AG09309 (cell line): ENCODE results near the gene NRF1.
A peak's percentile ranks its signal among the peaks of the same experiment; 100 is the strongest.

Source experiments
- DNase-seq: peaks from one replicate; pipeline ENCODE4 v3.0.0-alpha.2; 2010; ENCODE audit warnings: low read depth
- H3K4me3 ChIP-seq: 2 replicates; pipeline ENCODE4 v1.5.1; 2011; ENCODE audit warnings: mild to moderate bottlenecking, low read depth, low read length, moderate library complexity; ENCODE audit not compliant: control insufficient read depth
- TF ChIP-seq, protein P1 (sequence below): IDR thresholded peaks from 2 replicates; pipeline ENCODE4 v1.5.1; 2011; ENCODE audit warnings: mild to moderate bottlenecking, low read depth, low read length, inconsistent platforms; ENCODE audit not compliant: insufficient read depth, control insufficient read depth; ENCODE audit errors: missing control alignments

NRF1 gene

DNA sequence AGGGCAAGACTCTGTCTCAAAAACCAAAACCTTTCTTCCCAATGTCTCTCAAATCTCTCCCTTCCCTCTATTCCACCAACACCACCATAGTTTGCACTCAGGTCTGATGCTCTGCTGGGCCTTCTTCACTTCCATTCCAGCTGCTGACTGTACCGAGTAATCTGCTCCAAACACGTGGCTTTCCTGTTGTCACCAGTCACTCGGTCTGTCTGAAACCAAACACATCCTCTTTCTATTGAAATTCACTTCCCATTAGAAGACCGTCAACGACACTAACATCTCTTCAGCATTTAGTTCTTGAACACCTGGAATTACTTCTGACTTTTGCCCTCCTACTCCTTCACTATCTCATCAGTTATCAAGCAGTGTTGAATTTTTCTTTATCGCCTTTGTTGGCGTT lies 4.7 kb upstream of the NRF1 start:
- TF ChIP-seq, protein P1, sequence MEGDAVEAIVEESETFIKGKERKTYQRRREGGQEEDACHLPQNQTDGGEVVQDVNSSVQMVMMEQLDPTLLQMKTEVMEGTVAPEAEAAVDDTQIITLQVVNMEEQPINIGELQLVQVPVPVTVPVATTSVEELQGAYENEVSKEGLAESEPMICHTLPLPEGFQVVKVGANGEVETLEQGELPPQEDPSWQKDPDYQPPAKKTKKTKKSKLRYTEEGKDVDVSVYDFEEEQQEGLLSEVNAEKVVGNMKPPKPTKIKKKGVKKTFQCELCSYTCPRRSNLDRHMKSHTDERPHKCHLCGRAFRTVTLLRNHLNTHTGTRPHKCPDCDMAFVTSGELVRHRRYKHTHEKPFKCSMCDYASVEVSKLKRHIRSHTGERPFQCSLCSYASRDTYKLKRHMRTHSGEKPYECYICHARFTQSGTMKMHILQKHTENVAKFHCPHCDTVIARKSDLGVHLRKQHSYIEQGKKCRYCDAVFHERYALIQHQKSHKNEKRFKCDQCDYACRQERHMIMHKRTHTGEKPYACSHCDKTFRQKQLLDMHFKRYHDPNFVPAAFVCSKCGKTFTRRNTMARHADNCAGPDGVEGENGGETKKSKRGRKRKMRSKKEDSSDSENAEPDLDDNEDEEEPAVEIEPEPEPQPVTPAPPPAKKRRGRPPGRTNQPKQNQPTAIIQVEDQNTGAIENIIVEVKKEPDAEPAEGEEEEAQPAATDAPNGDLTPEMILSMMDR: no peak
- no peak overlapping the region for H3K4me3 ChIP-seq
- no peak for DNase-seq

DNA sequence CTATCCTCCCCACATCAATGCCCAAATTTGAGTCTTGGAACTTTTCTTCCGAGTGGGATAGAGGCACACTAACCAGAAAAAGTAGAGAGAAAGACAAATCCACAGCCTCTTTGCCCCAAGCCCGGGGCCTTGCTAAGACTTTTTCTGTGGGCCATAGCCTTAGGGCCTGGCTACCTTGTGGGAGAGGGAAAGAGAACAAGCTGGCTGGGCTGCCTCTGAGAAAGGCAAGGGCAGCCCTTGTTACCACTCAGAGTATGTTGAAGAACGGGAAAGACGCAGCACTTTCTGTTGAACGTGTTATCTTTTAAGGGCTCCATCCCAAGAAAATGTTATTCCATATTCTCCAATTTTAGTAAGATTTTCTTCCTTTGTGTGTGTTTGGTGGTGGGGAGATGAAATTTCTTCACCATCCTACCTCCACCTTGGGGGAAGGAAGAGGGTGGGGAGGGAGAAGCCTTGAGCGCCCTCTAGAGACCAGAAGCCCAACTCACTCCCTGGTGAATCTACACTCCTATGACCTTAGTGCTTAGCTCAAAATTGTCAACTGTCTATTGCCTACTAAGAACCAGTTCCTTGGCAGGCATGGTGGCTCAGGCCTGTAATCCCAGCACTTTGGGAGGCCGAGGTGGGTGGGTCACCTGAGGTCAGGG lies 3.9 kb upstream of the NRF1 start:
- DNase-seq: no peak
- no peak overlapping the region for H3K4me3 ChIP-seq
- TF ChIP-seq, protein P1: peak; percentile 70

DNA sequence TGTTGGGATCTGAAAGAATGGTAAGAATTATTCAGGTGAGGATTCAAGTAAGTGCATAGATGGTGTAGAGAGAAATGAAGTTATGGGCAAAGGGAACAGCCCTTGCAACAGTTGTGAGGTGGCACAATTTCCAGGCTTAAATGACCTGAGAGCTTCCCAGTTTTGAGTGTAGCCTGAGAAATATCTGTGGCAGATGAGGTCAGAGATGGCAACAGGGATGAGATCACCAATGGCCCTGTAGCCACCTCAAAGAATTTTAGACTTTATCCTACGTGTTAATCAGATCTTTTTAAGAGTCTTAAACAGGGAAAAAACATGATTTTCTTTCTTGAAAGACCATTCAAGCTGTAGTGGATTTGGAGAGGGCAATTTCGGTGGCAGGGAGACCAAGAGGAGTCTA lies 1.9 kb upstream of the NRF1 start:
- no peak overlapping the region for H3K4me3 ChIP-seq
- TF ChIP-seq, protein P1: no peak
- DNase-seq: no peak

DNA sequence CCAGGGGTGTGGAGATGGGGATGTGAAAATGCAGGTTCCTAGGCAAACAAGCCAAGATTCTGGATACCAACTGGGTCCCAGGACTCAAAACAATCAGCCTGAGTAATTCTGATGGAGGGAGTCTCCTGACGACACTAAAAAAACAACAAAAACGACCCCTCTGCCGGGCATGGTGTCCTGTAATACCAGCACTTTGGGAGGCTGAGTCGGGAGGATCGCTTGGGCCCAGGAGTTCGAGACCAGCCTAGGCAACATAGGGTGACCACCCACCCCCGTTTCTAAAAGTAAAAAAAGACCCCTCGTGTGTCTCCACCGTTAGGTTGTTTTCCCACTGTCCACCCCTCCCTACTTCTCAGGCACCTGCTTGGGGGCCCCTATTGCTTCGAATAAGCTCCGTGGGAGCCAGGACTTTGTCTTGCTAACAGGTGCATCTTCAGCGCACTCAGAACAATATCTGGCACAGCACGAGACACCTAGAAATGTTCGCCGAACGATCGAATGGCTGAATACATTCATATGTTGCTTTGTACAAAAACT lies 743 bp upstream of the NRF1 start:
- H3K4me3 ChIP-seq: peak overlapping the region; percentile 86
- TF ChIP-seq, protein P1: no peak
- DNase-seq: no peak

DNA sequence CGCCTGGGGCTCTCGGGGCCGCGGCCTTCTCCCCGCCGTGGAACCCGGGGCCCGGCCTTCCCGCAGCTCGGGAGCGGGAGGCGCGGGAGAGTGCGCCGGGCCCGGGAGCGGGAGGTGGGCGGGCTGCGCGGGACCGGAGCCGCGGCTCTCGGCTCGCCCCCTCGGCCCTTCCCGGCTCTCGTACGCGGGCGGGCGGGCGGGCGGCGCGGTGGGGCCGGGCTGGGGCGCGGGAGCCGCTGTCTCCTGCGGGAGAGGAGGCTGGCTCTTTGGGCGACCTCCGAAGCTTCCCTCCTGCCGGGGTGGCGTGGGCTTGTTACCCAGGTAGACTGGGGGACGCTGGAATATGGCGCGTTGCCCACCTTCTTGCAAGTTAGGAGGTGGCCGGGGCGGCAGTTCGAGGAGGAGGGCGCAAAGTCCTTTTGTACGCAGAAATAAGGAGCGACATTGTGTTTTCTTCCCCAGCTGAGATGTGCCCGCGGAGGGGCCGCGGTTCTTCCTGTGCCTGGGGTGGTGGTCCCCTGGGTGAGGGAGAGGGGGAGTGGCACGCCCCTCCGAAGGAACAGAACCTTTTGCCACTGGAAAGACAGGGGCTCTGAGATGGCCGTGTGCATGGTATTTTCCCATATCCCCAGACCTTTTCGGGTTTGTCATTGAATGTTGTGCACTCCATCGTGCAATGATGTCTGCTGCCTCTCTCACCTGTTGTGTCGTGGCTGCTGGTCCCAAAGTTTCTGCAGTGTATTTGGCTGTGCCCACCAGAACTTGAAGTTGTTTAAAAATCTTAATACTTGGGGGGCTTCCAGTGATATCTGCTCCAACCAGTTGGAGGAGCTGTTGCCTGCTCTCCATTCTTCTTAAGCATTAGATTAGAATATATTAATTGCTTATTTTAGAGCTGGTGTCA lies 844 bp downstream of the NRF1 start:
- no peak for DNase-seq
- TF ChIP-seq, protein P1: peak; percentile 62
- H3K4me3 ChIP-seq: peak overlapping the region; percentile 86

DNA sequence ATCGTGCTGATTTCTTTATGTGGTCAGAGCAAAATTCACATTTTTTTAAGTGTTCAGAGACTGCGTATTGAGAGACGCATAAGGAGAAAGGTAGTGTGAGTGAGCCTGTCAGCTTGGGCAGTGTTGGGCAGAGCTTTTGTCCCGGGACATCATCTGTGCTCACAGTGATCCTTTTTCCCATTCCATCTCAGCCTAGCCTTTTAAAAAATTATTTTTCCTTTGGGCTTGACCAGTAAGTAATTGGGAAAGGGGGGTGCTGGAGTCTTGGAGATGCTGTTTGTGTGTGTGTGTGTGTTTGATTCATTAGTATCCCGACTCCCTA lies 1.5 kb downstream of the NRF1 start:
- peak overlapping the region; percentile 86 for H3K4me3 ChIP-seq
- TF ChIP-seq, protein P1: no peak

More for the DNA sequence above, 1.5 kb downstream of the NRF1 start:
- DNase-seq: no peak
